ENCODE results near the gene RHCG. TPM values are rescaled to one million over a fixed set of nuclear protein-coding genes. Genes with fewer than 3 reads are reported as not detected.

Gene RHCG
- total and polyA plus RNA-seq, 2 of the 13 experiments (the other 11 are each of a cell fraction or from before 2014, with no cell fraction given), result not detected

DNA sequence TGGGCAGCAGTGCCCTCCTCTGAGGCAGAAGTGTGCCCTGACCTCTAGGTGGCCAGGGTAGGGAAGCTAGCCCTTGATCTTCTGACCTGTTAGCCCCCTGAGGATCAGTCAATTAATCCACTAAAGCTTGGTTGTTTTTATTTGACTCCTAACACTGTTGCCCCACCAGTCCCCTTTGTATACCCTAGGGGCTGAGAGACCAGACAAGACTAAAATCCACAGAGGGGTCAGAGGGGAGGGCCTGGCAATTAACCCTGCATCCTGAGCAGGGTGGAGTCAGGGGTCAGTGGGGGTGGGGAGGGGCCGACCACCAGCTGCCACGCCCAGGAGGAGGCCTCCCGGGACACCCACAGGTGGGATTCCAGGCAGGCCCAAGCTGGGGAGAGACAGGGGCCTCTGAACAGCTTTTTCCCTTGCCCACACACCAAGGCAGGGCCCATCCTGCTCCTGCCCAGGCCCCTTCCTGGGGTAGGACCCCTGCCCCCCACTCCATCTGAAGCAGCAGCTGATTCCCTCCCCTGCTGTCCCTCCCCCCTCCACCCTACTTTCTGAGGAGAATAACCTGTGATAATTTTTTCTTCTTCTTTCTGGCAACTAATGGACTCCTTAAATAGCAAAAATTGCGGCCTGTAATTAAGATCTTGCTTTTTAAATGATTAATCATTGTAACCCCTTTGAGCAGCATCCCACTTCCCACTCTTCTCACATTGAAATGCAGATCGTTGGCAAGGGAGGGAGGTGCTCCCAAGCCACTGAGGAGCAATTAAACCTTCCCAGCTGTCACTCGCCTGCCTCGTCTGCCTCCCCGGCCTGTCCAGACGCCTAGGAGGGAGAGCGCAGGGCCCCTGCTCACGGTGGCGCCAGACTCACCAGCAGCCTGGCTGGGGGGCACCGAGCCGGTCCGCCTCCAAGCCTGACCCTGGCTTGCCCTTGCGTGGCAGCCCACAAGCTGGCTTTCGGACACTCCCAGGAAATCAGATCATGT lies 51.9 kb downstream of the RHCG start:
- no peak overlapping the region for H2AFZ ChIP-seq (ENCODE audit: low read length)
- no peaks in the 10 kb centered on the region for H3K79me2 ChIP-seq (ENCODE audit: insufficient read depth, low read length)
- in situ Hi-C loops (cut with HindIII; ENCODE audit: extremely low pct_ligation_motif_present, low pct_unique_long_range_greater_than_20kb), result no loop called here
- H3K9ac ChIP-seq (ENCODE audit: insufficient read depth, low read depth, low read length), result no peak overlapping the region
- H3K27ac ChIP-seq (ENCODE audit: extremely low read length, insufficient read depth, low read length), result no peak overlapping the region
- intact Hi-C loops (cut with micrococcal nuclease; ENCODE audit: unreplicated experiment), result no loop called here
- no peak overlapping the region for H3K4me2 ChIP-seq (ENCODE audit: low read depth, low read length)
- WGBS (ENCODE audit: low lambda C conversion rate), result 38% methylated on average over 8 of the region's 17 CpGs
- FAIRE-seq (no peak), ATAC-seq (no peak), DNase-seq (ENCODE audit: low spot score) (no peak)
- BruUV-seq (replicated peaks), result no TSS peak
- no peak overlapping the region for H3K4me3 ChIP-seq (replicated peaks in 1 of 3; ENCODE audit: insufficient read depth in 1 of 3, low read depth in 2 of 3, low read length in 3 of 3)
- CTCF ChIA-PET (ENCODE audit: low intra/inter-chr PET ratio, low total read pairs), result interaction anchor here (2.3 kb wide), 1 partner anchor 28 kb away, joined by 34 read pairs; no protein-coding TSS in a partner anchor
- H3K36me3 ChIP-seq (replicated peaks in 1 of 2; ENCODE audit: control insufficient read depth in 1 of 2, insufficient read depth in 2 of 2, low read length in 2 of 2), result no peaks in the 10 kb centered on the region
- H4K20me1 ChIP-seq (ENCODE audit: insufficient read depth, low read length), result no peaks in the 10 kb centered on the region
- H3K27me3 ChIP-seq (ENCODE audit: control insufficient read depth in 1 of 2, insufficient read depth in 2 of 2, low read length in 2 of 2), result peaks cover 6 to 31% of the 10 kb centered on the region in 2 experiments; a peak in 4 of 5 replicates
- H3K9me3 ChIP-seq (ENCODE audit: low read length), result no peaks in the 10 kb centered on the region
- no peaks in the 10 kb centered on the region for H3K4me1 ChIP-seq (ENCODE audit: insufficient read depth, low read length)
- POLR2A ChIA-PET, result no interaction called here
- TF ChIP-seq, protein P1, sequence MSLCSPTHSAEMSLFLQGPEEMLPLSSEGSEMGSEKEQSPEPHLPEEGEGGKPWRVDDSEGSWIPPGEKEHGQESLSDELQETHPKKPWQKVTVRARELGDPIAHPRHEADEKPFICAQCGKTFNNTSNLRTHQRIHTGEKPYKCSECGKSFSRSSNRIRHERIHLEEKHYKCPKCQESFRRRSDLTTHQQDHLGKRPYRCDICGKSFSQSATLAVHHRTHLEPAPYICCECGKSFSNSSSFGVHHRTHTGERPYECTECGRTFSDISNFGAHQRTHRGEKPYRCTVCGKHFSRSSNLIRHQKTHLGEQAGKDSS (CRISPR knock-in tag; IDR thresholded peaks at IDR 0.05; ENCODE audit: borderline replicate concordance, low read depth), result no peak
- no peak for TF ChIP-seq ZNF136 (CRISPR knock-in tag; IDR thresholded peaks at IDR 0.05; ENCODE audit: low read depth)
- TF ChIP-seq, protein P2, sequence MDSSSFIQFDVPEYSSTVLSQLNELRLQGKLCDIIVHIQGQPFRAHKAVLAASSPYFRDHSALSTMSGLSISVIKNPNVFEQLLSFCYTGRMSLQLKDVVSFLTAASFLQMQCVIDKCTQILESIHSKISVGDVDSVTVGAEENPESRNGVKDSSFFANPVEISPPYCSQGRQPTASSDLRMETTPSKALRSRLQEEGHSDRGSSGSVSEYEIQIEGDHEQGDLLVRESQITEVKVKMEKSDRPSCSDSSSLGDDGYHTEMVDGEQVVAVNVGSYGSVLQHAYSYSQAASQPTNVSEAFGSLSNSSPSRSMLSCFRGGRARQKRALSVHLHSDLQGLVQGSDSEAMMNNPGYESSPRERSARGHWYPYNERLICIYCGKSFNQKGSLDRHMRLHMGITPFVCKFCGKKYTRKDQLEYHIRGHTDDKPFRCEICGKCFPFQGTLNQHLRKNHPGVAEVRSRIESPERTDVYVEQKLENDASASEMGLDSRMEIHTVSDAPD (CRISPR knock-in tag; IDR thresholded peaks at IDR 0.05), result no peak
- no peak for TF ChIP-seq ZMYM4 (CRISPR knock-in tag; IDR thresholded peaks at IDR 0.05)
- no peak for TF ChIP-seq CENPBD1 (CRISPR knock-in tag; IDR thresholded peaks at IDR 0.05; ENCODE audit: borderline replicate concordance, low read depth)
- TF ChIP-seq ZNF879 (CRISPR knock-in tag; IDR thresholded peaks at IDR 0.05), result no peak
- no peak for TF ChIP-seq ZNF597 (CRISPR knock-in tag; IDR thresholded peaks at IDR 0.05)
- TF ChIP-seq ZFP37 (CRISPR knock-in tag; IDR thresholded peaks at IDR 0.05; ENCODE audit: borderline replicate concordance), result no peak
- TF ChIP-seq, protein P3, sequence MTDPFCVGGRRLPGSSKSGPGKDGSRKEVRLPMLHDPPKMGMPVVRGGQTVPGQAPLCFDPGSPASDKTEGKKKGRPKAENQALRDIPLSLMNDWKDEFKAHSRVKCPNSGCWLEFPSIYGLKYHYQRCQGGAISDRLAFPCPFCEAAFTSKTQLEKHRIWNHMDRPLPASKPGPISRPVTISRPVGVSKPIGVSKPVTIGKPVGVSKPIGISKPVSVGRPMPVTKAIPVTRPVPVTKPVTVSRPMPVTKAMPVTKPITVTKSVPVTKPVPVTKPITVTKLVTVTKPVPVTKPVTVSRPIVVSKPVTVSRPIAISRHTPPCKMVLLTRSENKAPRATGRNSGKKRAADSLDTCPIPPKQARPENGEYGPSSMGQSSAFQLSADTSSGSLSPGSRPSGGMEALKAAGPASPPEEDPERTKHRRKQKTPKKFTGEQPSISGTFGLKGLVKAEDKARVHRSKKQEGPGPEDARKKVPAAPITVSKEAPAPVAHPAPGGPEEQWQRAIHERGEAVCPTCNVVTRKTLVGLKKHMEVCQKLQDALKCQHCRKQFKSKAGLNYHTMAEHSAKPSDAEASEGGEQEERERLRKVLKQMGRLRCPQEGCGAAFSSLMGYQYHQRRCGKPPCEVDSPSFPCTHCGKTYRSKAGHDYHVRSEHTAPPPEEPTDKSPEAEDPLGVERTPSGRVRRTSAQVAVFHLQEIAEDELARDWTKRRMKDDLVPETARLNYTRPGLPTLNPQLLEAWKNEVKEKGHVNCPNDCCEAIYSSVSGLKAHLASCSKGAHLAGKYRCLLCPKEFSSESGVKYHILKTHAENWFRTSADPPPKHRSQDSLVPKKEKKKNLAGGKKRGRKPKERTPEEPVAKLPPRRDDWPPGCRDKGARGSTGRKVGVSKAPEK (CRISPR knock-in tag; IDR thresholded peaks at IDR 0.05; ENCODE audit: borderline replicate concordance), result no peak
- TF ChIP-seq HOXA5 (CRISPR knock-in tag; IDR thresholded peaks at IDR 0.05), result no peak
- TF ChIP-seq ZNF761 (CRISPR knock-in tag; conservative IDR thresholded peaks at IDR 0.05), result no peak
- TF ChIP-seq ZFAT (CRISPR knock-in tag; conservative IDR thresholded peaks at IDR 0.05), result no peak
- TF ChIP-seq, protein P4, sequence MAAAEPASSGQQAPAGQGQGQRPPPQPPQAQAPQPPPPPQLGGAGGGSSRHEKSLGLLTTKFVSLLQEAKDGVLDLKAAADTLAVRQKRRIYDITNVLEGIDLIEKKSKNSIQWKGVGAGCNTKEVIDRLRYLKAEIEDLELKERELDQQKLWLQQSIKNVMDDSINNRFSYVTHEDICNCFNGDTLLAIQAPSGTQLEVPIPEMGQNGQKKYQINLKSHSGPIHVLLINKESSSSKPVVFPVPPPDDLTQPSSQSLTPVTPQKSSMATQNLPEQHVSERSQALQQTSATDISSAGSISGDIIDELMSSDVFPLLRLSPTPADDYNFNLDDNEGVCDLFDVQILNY (CRISPR knock-in tag; conservative IDR thresholded peaks at IDR 0.05), result no peak
- TF ChIP-seq PTBP1 (IDR thresholded peaks at IDR 0.05; ENCODE audit: low read depth, low read length, poor library complexity, severe bottlenecking), result no peak
